Heart left ventricle (tissue), 16 donors: ENCODE measurements around the gene OTUD7B. TPM values are rescaled to one million over a fixed set of nuclear protein-coding genes. Genes with fewer than 3 reads are reported as not detected.

ENCODE experiments used
- ATAC-seq, 4 donors: fragments of 200-7000 bp; cut with Tn5 transposase; one replicate each; pipeline ENCODE4 v1.9.1; 2020 to 2022; ENCODE audit warnings: moderate library complexity in 4 of 4, mild to moderate bottlenecking in 3 of 4, moderate number of reproducible peaks in 1 of 4
- DNase-seq, 5 donors: peaks; one replicate each; pipeline ENCODE4 v3.0.0-alpha.2; 2020
- H3K27ac ChIP-seq, 12 donors: fragments of 200-600 bp; sonication (generic) in 4 of 12; one replicate each; pipeline versions ENCODE4 v1.5.0 to v1.8.0; 2016 to 2022; ENCODE audit warnings: mild to moderate bottlenecking in 2 of 12
- H3K27me3 ChIP-seq, 9 donors: fragments of 200-600 bp; sonication (generic) in 2 of 9; one replicate each; pipeline versions ENCODE4 v1.5.1 to v1.8.0; 2016 to 2022; ENCODE audit warnings: mild to moderate bottlenecking in 3 of 9
- H3K36me3 ChIP-seq, 9 donors: fragments of 200-600 bp; sonication (generic) in 2 of 9; one replicate each; pipeline versions ENCODE4 v1.5.0 to v1.8.0; 2018 to 2022; ENCODE audit warnings: mild to moderate bottlenecking in 2 of 9
- H3K4me1 ChIP-seq, 12 donors: fragments of 200-600 bp; sonication (generic) in 4 of 12; one replicate each; pipeline versions ENCODE4 v1.5.0 to v1.8.0; 2016 to 2022; ENCODE audit warnings: mild to moderate bottlenecking in 3 of 12
- H3K4me3 ChIP-seq, 12 donors: fragments of 200-600 bp; sonication (generic) in 4 of 12; one replicate each; pipeline versions ENCODE4 v1.5.0 to v1.8.0; 2017 to 2022; ENCODE audit warnings: mild to moderate bottlenecking in 9 of 12, moderate library complexity in 4 of 12
- H3K9me3 ChIP-seq, 12 donors: fragments of 200-600 bp; sonication (generic) in 4 of 12; one replicate each; pipeline versions ENCODE4 v1.5.0 to v1.8.0; 2016 to 2022; ENCODE audit warnings: mild to moderate bottlenecking in 1 of 12
- CTCF ChIP-seq, 12 donors: fragments of 200-600 bp; sonication (generic) in 4 of 12; IDR thresholded peaks; one replicate each; pipeline versions ENCODE4 v1.5.0 to v1.8.0; 2018 to 2022; ENCODE audit warnings: antibody characterized with exemption in 12 of 12, mild to moderate bottlenecking in 5 of 12
- POLR2A ChIP-seq, 2 donors: fragments of 450-650 bp; IDR thresholded peaks; one replicate each; pipeline ENCODE4 v1.6.1; 2017; ENCODE audit warnings: antibody characterized with exemption in 2 of 2, mild to moderate bottlenecking in 2 of 2, moderate library complexity in 2 of 2
- WGBS, 4 donors: extraction: QIAGEN DNeasy Blood & Tissue Kit in 2 of 4; methylation state at CpG; one replicate each; pipeline versions ENCODE4 v1.1.5 to v1.1.7; 2013 to 2018; 5-methylcytosine and 5-hydroxymethylcytosine counted together
- intact Hi-C, 10 donors: fragments of 100-400 bp; cut with DNase I; formaldehyde crosslinking; loops; one replicate each; pipeline versions ENCODE4 v1.11.1 to v1.14.2; 2022
- polyA plus RNA-seq, 2 donors: library from polyadenylated mRNA; stranded (reverse); fragments of 200-250 nt; gene quantifications; one replicate each; pipeline ENCODE4 v1.2.3, GENCODE V29; 2013
- total RNA-seq, 9 donors: library from RNA; depleted of rRNA in 2 of 9; stranded (reverse); fragments of >200 nt in 2 of 9; fragmentation: NEBNext Ultra II Directional in 3 of 9; extraction: Animal tissue kit (Norgen Biotek cat#: 25700) in 3 of 9; gene quantifications; one replicate each; pipeline versions ENCODE4 v1.1.0 to v1.2.4, GENCODE V29; 2016 to 2023
- donor health status: ischemic (EF 13 %, LVEDD 7.1; RV severe dilation, severe dysfunction).
- donor health status: healthy with polysubstance abuse.
- donor health status: DM: no; HTN: yes; CAD: no.
- donor health status: DM: no; HTN: no; CAD: no.
- donor health status: ischemic (EF 25% LVEDD 6.9; RV normal size, moderate dysfunction).
- donor health status: ischemic (EF 25% LVEDD 5.7; RV mildly dilated, moderate dysfunction).
- donor health status: healthy.
- donor health status: DM: yes; HTN: yes; CAD: no.
- donor health status: ischemic (EF 35%, LVEDD 5.7; RV mildly dilated, moderate dysfunction).
- donor health status: nonischemic (EF 11% LVEDD 7.7; RV severe dilation, severe dysfunction).
- donor health status: DM: yes; HTN: yes; CAD: no.
- donor health status: PGD.
- donor health status: ischemic (EF 29% LVEDD 5.4; RV normal size, mild dysfunction).
- donor health status: nonischemic (EF 23%, LVEDD 6.1; RV moderate dilation, normal function).

The OTUD7B gene
- total and polyA plus RNA-seq, 11 donors = 8.1 to 36.2 (median 24.7) TPM

- H3K9me3 ChIP-seq = no peaks in the 10 kb centered on the region
- H3K27me3 ChIP-seq = no peaks in the 10 kb centered on the region
- H3K4me1 ChIP-seq = peaks cover 0 to 42% (median 29%) of the 10 kb centered on the region in 12 donors
- peaks cover 0 to 37% (median 7%) of the 10 kb centered on the region in 9 donors for H3K36me3 ChIP-seq
- intact Hi-C loops = no loop called here
- H3K4me3 ChIP-seq = no peak overlapping the region
- no peak for DNase-seq
- ATAC-seq = no peak
- no peak overlapping the region for H3K27ac ChIP-seq
- TF ChIP-seq POLR2A (IDR thresholded peaks at IDR 0.05) (no peak), CTCF (IDR thresholded peaks at IDR 0.05) (no peak)
- WGBS, 4 donors = 39 to 67% (median 61%) methylated on average over 2 of the region's 2 CpGs
Observed at GRCh38 chr1:149934356-149934755, 76.2 kb downstream of the OTUD7B start.

- intact Hi-C loops = no loop called here
- Histone ChIP-seq H3K27me3 (no peaks in the 10 kb centered on the region), H3K27ac (no peak overlapping the region), H3K4me3 (no peak overlapping the region), H3K4me1 (peaks cover 0 to 42% (median 24%) of the 10 kb centered on the region in 12 donors), H3K36me3 (peaks cover 0 to 40% (median 7%) of the 10 kb centered on the region in 9 donors), H3K9me3 (no peaks in the 10 kb centered on the region)
- DNase-seq (no peak), ATAC-seq (no peak)
- no peak for TF ChIP-seq POLR2A (IDR thresholded peaks at IDR 0.05)
- TF ChIP-seq CTCF (IDR thresholded peaks at IDR 0.05) = no peak
- 97 to 98% (median 98%) methylated on average over 4 of the region's 4 CpGs for WGBS, 4 donors
Observed at GRCh38 chr1:149933208-149933607, 77.3 kb downstream of the OTUD7B start.

- no peak for DNase-seq
- Histone ChIP-seq H3K9me3 (no peaks in the 10 kb centered on the region), H3K36me3 (peaks cover 0 to 40% (median 7%) of the 10 kb centered on the region in 9 donors), H3K27me3 (no peaks in the 10 kb centered on the region), H3K4me3 (no peak overlapping the region), H3K4me1 (peaks cover 0 to 36% (median 18%) of the 10 kb centered on the region in 12 donors), H3K27ac (no peak overlapping the region)
- WGBS, 4 donors = 89 to 96% (median 95%) methylated on average over 8 of the region's 8 CpGs
- no peak for ATAC-seq
- intact Hi-C loops = no loop called here
- no peak for TF ChIP-seq POLR2A (IDR thresholded peaks at IDR 0.05)
- TF ChIP-seq CTCF (IDR thresholded peaks at IDR 0.05) = no peak
Observed at GRCh38 chr1:149932474-149932873, 78.1 kb downstream of the OTUD7B start.

- no peak for ATAC-seq
- H3K27me3 ChIP-seq = no peaks in the 10 kb centered on the region
- H3K4me3 ChIP-seq = no peak overlapping the region
- no peaks in the 10 kb centered on the region for H3K9me3 ChIP-seq
- peaks cover 1 to 35% (median 19%) of the 10 kb centered on the region in 12 donors for H3K4me1 ChIP-seq
- TF ChIP-seq CTCF (IDR thresholded peaks at IDR 0.05) (no peak), POLR2A (IDR thresholded peaks at IDR 0.05) (no peak)
- intact Hi-C loops = no loop called here
- 85 to 88% (median 87%) methylated on average over 13 of the region's 13 CpGs for WGBS, 4 donors
- no peak overlapping the region for H3K27ac ChIP-seq
- peaks cover 0 to 44% (median 12%) of the 10 kb centered on the region in 9 donors for H3K36me3 ChIP-seq
- no peak for DNase-seq
Observed at GRCh38 chr1:149931212-149931790, 79.2 kb downstream of the OTUD7B start.
